ENCODE data around the gene DRICH1. TPM values are rescaled to one million over a fixed set of nuclear protein-coding genes. Genes with fewer than 3 reads are reported as not detected.
"Not testable (repeated sequence)": the region's sequence is repeated elsewhere in the genome, so short reads cannot be mapped to it uniquely, and the experiment has no call there.

The DRICH1 gene
- polyA plus RNA-seq, 2 of the 4 experiments (the other 2 are of a cell fraction), result 0.58 to 0.85 TPM

DNA sequence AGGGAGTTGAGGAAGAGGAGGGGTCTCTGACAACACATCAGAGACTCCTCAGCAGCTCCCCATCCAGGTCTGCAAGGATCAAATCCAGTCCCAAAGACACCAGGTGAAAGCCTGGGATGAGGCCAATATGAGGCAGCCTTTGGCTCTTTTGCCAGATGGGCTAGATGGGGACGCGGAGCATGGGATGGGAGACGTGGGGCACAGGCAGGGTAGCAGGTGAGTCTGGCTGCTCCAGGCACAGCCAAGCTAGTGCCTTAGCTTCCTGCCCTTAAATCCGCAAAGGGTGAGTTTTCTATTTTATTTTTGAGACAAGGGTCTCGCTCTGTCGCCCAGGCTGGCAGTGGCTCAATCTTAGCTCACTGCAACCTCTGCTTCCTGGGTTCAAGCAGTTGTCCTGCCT lies 19.6 kb upstream of the DRICH1 start:
- Histone ChIP-seq H3K4me2 (no peak overlapping the region), H3K4me3 (no peak overlapping the region), H3K9me3 (no peaks in the 10 kb centered on the region), H3K4me1 (no peaks in the 10 kb centered on the region), H3K27ac (no peak overlapping the region)
- CTCF ChIA-PET, result interaction anchor here (1.2 kb wide), 1 partner anchor 11 kb away, joined by 3 read pairs; no protein-coding TSS in a partner anchor
- DNase-seq (ENCODE audit: low read depth in 1 of 2, low spot score in 1 of 2) (no peak), ATAC-seq (no peak), FAIRE-seq (no peak)
- POLR2A ChIA-PET, result no interaction called here
- no peak for TF ChIP-seq TFCP2L1 (CRISPR knock-in tag; IDR thresholded peaks at IDR 0.05)
- TF ChIP-seq ZNF302 (CRISPR knock-in tag; IDR thresholded peaks at IDR 0.05), result no peak
- no peak for TF ChIP-seq HDAC2 (IDR thresholded peaks at IDR 0.05)
- TF ChIP-seq SREBF2 (IDR thresholded peaks at IDR 0.05), result no peak
- no peak for TF ChIP-seq FOSB (CRISPR knock-in tag; IDR thresholded peaks at IDR 0.05)
- no peak for TF ChIP-seq MYC (IDR thresholded peaks at IDR 0.05; ENCODE audit: borderline replicate concordance, low read length)
- no peak for TF ChIP-seq EP300 (IDR thresholded peaks at IDR 0.05)
- TF ChIP-seq POLR2AphosphoS2 (conservative IDR thresholded peaks at IDR 0.05; ENCODE audit: low read length), result no peak
- TF ChIP-seq, protein P1, sequence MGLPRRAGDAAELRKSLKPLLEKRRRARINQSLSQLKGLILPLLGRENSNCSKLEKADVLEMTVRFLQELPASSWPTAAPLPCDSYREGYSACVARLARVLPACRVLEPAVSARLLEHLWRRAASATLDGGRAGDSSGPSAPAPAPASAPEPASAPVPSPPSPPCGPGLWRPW (IDR thresholded peaks at IDR 0.05), result no peak
- no peak for TF ChIP-seq MAZ (IDR thresholded peaks at IDR 0.05; ENCODE audit: borderline replicate concordance, low read depth, low read length)
- TF ChIP-seq, protein P2, sequence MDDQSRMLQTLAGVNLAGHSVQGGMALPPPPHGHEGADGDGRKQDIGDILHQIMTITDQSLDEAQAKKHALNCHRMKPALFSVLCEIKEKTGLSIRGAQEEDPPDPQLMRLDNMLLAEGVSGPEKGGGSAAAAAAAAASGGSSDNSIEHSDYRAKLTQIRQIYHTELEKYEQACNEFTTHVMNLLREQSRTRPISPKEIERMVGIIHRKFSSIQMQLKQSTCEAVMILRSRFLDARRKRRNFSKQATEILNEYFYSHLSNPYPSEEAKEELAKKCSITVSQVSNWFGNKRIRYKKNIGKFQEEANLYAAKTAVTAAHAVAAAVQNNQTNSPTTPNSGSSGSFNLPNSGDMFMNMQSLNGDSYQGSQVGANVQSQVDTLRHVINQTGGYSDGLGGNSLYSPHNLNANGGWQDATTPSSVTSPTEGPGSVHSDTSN (IDR thresholded peaks at IDR 0.05), result no peak
- no peak for TF ChIP-seq BHLHE40 (IDR thresholded peaks at IDR 0.05; ENCODE audit: low read depth, low read length)
- TF ChIP-seq CBX2 (IDR thresholded peaks at IDR 0.05; ENCODE audit: borderline replicate concordance, low read depth), result no peak
- TF ChIP-seq FOSL2 (IDR thresholded peaks at IDR 0.05), result no peak
- TF ChIP-seq FOSL2 (CRISPR knock-in tag; IDR thresholded peaks at IDR 0.05), result no peak
- TF ChIP-seq POLR2A (IDR thresholded peaks at IDR 0.05; ENCODE audit: low read length), result no peak
- TF ChIP-seq SMC3 (IDR thresholded peaks at IDR 0.05), result no peak
- WGBS (ENCODE audit: missing lambda C conversion rate), result 99% methylated on average over 6 of the region's 6 CpGs

DNA sequence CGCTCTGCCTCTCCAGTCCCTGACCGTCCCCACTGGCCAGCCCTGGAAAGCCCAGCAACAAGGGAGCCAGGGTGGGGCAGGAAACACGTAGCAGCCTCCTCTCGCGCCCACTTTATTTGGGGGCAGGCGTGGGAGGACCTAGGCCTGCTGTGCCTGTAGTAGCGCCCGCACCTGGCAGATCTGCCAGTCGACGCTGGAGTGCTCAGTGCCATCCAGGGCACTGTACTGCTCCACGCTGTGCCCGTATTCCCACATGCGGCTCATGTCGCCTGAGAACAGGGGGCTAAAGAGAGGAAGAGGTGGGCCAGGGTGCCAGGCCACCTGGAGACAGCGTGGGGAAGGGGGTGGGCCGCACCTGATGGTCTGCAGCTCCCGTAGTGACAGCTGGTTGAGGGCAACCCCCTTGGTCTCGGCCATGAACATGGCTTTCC lies 17.0 kb upstream of the DRICH1 start:
- Histone ChIP-seq H3K4me1 (no peaks in the 10 kb centered on the region), H3K4me2 (no peak overlapping the region), H3K27ac (no peak overlapping the region), H3K4me3 (no peak overlapping the region), H3K9me3 (no peaks in the 10 kb centered on the region)
- ATAC-seq (no peak), FAIRE-seq (no peak), DNase-seq (ENCODE audit: low read depth in 1 of 2, low spot score in 1 of 2) (no peak)
- WGBS (ENCODE audit: missing lambda C conversion rate), result 93% methylated on average over 16 of the region's 18 CpGs
- CTCF ChIA-PET, result interaction anchor here (0.5 to 1.0 kb wide), 2 partner anchors 81 to 334 kb away, joined by 3 read pairs; no protein-coding TSS in a partner anchor
- TF ChIP-seq, protein P3, sequence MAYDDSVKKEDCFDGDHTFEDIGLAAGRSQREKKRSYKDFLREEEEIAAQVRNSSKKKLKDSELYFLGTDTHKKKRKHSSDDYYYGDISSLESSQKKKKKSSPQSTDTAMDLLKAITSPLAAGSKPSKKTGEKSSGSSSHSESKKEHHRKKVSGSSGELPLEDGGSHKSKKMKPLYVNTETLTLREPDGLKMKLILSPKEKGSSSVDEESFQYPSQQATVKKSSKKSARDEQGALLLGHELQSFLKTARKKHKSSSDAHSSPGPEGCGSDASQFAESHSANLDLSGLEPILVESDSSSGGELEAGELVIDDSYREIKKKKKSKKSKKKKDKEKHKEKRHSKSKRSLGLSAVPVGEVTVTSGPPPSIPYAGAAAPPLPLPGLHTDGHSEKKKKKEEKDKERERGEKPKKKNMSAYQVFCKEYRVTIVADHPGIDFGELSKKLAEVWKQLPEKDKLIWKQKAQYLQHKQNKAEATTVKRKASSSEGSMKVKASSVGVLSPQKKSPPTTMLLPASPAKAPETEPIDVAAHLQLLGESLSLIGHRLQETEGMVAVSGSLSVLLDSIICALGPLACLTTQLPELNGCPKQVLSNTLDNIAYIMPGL (CRISPR knock-in tag; IDR thresholded peaks at IDR 0.05; ENCODE audit: borderline replicate concordance), result no peak
- TF ChIP-seq JUNB (IDR thresholded peaks at IDR 0.05) (no peak), FOSB (CRISPR knock-in tag; IDR thresholded peaks at IDR 0.05) (no peak)
- TF ChIP-seq, protein P4, sequence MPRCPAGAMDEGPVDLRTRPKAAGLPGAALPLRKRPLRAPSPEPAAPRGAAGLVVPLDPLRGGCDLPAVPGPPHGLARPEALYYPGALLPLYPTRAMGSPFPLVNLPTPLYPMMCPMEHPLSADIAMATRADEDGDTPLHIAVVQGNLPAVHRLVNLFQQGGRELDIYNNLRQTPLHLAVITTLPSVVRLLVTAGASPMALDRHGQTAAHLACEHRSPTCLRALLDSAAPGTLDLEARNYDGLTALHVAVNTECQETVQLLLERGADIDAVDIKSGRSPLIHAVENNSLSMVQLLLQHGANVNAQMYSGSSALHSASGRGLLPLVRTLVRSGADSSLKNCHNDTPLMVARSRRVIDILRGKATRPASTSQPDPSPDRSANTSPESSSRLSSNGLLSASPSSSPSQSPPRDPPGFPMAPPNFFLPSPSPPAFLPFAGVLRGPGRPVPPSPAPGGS (IDR thresholded peaks at IDR 0.05), result no peak
- POLR2A ChIA-PET, result no interaction called here

DNA sequence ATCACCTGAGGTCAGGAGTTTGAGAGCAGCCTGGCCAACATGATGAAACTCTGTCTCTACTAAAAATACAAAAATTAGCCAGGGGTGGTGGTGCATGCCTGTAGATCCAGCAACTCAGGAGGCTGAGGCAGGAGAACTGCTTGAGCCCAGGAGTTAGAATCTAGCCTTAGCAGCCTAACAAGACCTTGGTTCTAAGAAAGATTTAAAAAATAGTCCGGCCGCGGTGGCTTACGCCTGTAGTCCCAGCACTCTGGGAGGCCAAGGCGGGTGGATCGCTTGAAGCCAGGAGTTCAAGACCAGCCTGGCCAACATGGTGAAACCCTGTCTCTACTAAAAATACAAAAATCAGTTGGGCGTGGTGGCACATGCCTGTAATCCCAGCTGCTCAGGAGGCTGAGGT lies 14.4 kb upstream of the DRICH1 start:
- H3K4me3 ChIP-seq; DNase-seq (ENCODE audit: low read depth in 1 of 2, low spot score in 1 of 2); CTCF ChIA-PET; H3K27ac ChIP-seq; H3K4me1 ChIP-seq; H3K4me2 ChIP-seq; H3K9me3 ChIP-seq; FAIRE-seq; POLR2A ChIA-PET; ATAC-seq: not testable (repeated sequence)
- WGBS (ENCODE audit: missing lambda C conversion rate), result 91% methylated on average over 5 of the region's 7 CpGs

DNA sequence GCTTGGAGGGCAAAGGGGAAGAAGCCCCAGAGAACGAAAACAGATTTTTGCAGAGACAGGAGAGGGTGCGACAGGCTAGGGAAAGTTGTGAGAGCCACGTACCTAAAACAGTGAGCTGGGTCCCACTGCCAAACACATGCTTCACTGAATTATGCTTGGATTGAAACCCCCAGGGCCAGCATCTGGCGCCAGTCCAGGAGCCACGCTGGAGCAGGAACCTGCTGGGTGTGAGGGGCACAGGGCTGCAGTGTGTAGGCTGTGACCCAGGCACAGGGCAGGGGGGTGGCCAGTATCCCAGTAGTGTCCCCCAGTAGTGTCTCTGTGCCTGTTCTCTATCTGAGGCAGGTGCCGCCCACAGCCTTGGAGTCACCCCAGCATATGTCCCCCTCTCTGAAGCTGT lies 8.1 kb upstream of the DRICH1 start:
- FAIRE-seq; H3K4me2 ChIP-seq; ATAC-seq; H3K4me1 ChIP-seq; H3K27ac ChIP-seq; H3K4me3 ChIP-seq; DNase-seq (ENCODE audit: low read depth in 1 of 2, low spot score in 1 of 2); H3K9me3 ChIP-seq; POLR2A ChIA-PET: not testable (repeated sequence)
- 74% methylated on average over 5 of the region's 6 CpGs for WGBS (ENCODE audit: missing lambda C conversion rate)
- CTCF ChIA-PET, result interaction anchor here (0.6 kb wide), 1 partner anchor 82 kb away, joined by 3 read pairs; no protein-coding TSS in a partner anchor
